GM21360 (cell line): ENCODE results near the gene PTPRCAP.
"Not testable (repeated sequence)": the region's sequence is repeated elsewhere in the genome, so short reads cannot be mapped to it uniquely, and the experiment has no call there.

Source experiments
- ATAC-seq: cut with Tn5 transposase; IDR thresholded peaks from one replicate; pipeline ENCODE4 v1.9.1; 2021; ENCODE audit warnings: mild to moderate bottlenecking, moderate library complexity; ENCODE audit not compliant: unreplicated experiment

PTPRCAP gene

GRCh38 chr11:67428052-67429001 is 9.2 kb downstream of the PTPRCAP start, which contains the start of gene RPS6KB2:
TSS of gene RPS6KB2 (plus strand) at chr11:67428494. CDS start at chr11:67428546, 52 bp downstream.
- ATAC-seq, result peak; percentile 76

GRCh38 chr11:67427364-67427859 is 10.1 kb downstream of the PTPRCAP start:
- ATAC-seq, result not testable (repeated sequence)

GRCh38 chr11:67423891-67424613 is 13.4 kb downstream of the PTPRCAP start:
- no peak for ATAC-seq

- no peak for ATAC-seq
These were observed 14.0 kb downstream of the PTPRCAP start for GRCh38 chr11:67423466-67423865.

GRCh38 chr11:67422891-67423290 is 14.6 kb downstream of the PTPRCAP start:
- ATAC-seq, result no peak

GRCh38 chr11:67421430-67422031 is 16.0 kb downstream of the PTPRCAP start:
- no peak for ATAC-seq

GRCh38 chr11:67420646-67421429 is 16.6 kb downstream of the PTPRCAP start:
- ATAC-seq, result peak; percentile 73

GRCh38 chr11:67420147-67420645 is 17.3 kb downstream of the PTPRCAP start:
- no peak for ATAC-seq

GRCh38 chr11:67419325-67420049 is 18.0 kb downstream of the PTPRCAP start:
- ATAC-seq, result no peak

- ATAC-seq, result no peak
These were observed 18.8 kb downstream of the PTPRCAP start for GRCh38 chr11:67418476-67419281.

- ATAC-seq, result no peak
These were observed 20.1 kb downstream of the PTPRCAP start for GRCh38 chr11:67417425-67417824.

- ATAC-seq, result no peak
These were observed 20.8 kb downstream of the PTPRCAP start for GRCh38 chr11:67416416-67417335.

- ATAC-seq, result no peak
These were observed 21.8 kb downstream of the PTPRCAP start, which contains the start of gene CARNS1 for GRCh38 chr11:67415501-67416304. TSS of gene CARNS1 (plus strand) at chr11:67415678. CDS start at chr11:67416200, 522 bp downstream.

- ATAC-seq, result no peak
These were observed 24.1 kb downstream of the PTPRCAP start for GRCh38 chr11:67413266-67413849.

GRCh38 chr11:67412495-67413179 is 24.8 kb downstream of the PTPRCAP start:
- no peak for ATAC-seq

- ATAC-seq, result no peak
These were observed 25.7 kb downstream of the PTPRCAP start for GRCh38 chr11:67411785-67412152.
